IMR-90 (cell line): ENCODE results near the gene RPS8.

Source experiments
- BHLHE40 ChIP-seq: fragments of 150-350 bp; IDR thresholded peaks from 2 replicates; pipeline ENCODE4 v1.6.1; 2016; ENCODE audit warnings: mild to moderate bottlenecking, low read depth, low read length
- CEBPB ChIP-seq: IDR thresholded peaks from 2 replicates; pipeline ENCODE4 v1.6.1; 2012; ENCODE audit warnings: low read depth, low read length, improper control_type of control experiment
- CHD1 ChIP-seq: IDR thresholded peaks from 2 replicates; pipeline ENCODE4 v1.6.1; 2012; ENCODE audit warnings: low read depth, low read length, improper control_type of control experiment
- CTCF ChIP-seq: conservative IDR thresholded peaks from 2 replicates; pipeline ENCODE4 v1.5.1; 2012; ENCODE audit warnings: mild to moderate bottlenecking, low read depth, low read length, improper control_type of control experiment
- FOS ChIP-seq: fragments of 150-350 bp; IDR thresholded peaks from 2 replicates; pipeline ENCODE4 v1.6.1; 2016; ENCODE audit warnings: low read depth, low read length
- MAZ ChIP-seq: IDR thresholded peaks from 2 replicates; pipeline ENCODE4 v1.6.1; 2012; ENCODE audit warnings: low read depth, mild to moderate bottlenecking, low read length, improper control_type of control experiment, moderate library complexity, borderline replicate concordance
- MXI1 ChIP-seq: IDR thresholded peaks from 2 replicates; pipeline ENCODE4 v1.6.1; 2012; ENCODE audit warnings: low read depth, mild to moderate bottlenecking, low read length, moderate library complexity, borderline replicate concordance
- POLR2A ChIP-seq: IDR thresholded peaks from 2 replicates; pipeline ENCODE4 v1.6.1; 2012; ENCODE audit warnings: mild to moderate bottlenecking, low read depth, low read length
- RCOR1 ChIP-seq: IDR thresholded peaks from 2 replicates; pipeline ENCODE4 v1.6.1; 2012; ENCODE audit warnings: mild to moderate bottlenecking, low read length, improper control_type of control experiment; ENCODE audit not compliant: insufficient replicate concordance
- SMC3 ChIP-seq: fragments of 150-350 bp; IDR thresholded peaks from 2 replicates; pipeline ENCODE4 v1.6.1; 2016; ENCODE audit warnings: low read depth, mild to moderate bottlenecking, antibody characterized with exemption, low read length, moderate library complexity

- TF ChIP-seq MXI1 (no peak), CTCF (no peak), BHLHE40 (no peak), CHD1 (no peak), CEBPB (no peak), RCOR1 (no peak), POLR2A (no peak), FOS (no peak), MAZ (no peak), SMC3 (no peak)
Observed at GRCh38 chr1:44812822-44813543, 37.6 kb downstream of the RPS8 start.
